M059J (cell line): ENCODE data around the gene ASIC2. TPM values are rescaled to one million over a fixed set of nuclear protein-coding genes. Genes with fewer than 3 reads are reported as not detected.

Source experiments
- DNase-seq: peaks from one replicate; pipeline ENCODE4 v3.0.0-alpha.2; 2012; ENCODE audit warnings: low read depth
- total RNA-seq: library from RNA; depleted of rRNA; stranded (reverse); fragments of >200 nt; shearing (Covaris generic); gene quantifications from 2 replicates; pipeline ENCODE4 v1.2.3, GENCODE V29; 2014

ASIC2 gene
- total RNA-seq, 1 experiment from 2014 or later, result not detected

DNA sequence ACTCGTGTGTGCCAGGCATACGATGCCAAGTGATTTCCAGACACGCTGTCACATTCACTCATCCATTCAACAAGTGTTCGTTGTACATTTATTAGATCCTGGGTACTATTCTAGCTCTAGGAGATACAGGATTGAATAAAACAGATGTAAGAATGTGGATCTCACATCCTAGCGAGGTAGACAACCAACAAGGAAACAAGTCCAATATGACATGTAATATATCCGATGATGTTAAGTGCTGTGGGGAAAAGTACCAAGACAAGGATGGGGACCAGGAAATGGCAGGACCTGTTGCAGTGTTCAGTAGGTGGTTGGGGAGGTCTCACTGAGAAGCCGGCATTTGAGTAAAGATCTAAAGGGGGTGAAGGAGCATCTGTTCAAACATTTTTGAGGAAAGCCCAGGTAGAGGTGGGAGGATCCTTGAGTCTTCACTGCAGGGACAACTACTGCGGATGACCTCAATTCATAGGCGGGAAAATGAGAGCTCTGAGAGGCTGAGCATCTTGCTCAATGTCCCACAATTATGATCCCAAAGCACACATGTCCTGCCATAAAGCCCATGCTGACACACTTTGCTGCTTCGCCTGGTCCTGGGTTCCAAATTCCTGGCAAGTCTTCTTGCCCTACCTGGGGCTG is 129.4 kb downstream of the ASIC2 start:
- no peak for DNase-seq

DNA sequence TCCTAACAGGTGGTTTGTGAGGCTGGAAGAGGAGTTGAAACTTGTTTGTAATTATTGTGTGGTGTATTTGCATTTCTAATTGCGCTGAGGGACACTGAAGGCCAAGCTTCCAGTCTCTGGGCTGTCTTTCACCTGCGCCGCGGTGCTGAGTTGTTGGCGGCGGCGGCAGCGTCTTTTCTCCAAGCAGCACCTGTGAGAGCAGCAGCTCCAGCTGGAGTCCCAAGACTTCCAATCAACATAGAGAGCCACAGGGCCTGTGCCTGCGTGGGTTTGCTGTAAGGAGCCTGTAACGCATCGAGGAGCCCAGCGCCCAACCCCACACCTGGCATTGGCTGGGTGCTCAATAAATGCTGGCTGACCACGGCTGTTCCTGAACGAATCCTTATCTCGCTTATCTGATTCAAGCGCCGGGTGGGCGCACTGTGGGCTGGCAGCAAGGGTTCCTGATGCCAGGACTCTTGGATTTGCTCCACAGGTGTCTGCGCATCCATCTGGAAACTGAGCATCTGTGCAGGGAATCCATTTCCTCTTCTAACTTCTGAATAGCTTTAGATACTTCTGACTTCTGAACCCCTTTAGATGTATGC is 138.1 kb downstream of the ASIC2 start:
- no peak for DNase-seq

DNA sequence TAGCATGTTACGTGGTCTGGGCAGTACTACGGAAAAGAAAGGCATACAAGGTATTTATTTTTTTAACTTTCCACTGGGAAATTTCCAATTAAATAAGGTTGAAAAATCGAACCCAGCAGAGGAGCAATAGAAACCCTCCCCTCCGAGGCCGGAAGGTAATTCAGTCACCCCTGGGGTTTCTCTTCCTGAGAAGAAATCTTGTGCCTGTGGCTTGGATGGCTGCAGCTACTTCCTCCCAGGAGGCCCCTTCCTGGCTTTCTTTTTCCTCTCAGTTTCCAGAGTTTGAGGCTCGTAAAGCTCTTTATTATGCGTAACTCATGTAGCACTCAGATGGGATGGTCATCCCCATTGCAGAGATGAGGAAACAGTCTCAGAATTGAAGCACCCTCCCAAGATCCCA is 140.3 kb downstream of the ASIC2 start:
- no peak for DNase-seq

DNA sequence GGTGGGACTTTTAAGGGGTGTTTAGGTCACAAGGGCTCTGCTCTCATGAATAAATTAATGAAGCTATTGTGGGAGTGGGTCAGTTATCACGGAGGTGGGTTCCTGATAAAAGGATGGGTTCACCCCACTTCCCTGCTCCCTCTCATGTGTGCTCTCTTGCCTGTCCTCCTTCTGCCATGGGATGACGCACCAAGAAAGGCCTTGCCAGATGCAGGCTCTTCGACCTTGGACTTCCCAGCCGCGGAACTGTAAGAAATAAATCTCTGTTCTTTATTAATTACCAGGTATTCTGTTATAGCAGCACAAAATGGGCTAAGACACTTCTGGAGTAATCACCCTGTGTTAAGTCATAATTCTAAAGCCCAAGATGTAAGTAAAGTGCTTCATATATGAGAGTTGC is 141.5 kb downstream of the ASIC2 start:
- DNase-seq, result no peak

DNA sequence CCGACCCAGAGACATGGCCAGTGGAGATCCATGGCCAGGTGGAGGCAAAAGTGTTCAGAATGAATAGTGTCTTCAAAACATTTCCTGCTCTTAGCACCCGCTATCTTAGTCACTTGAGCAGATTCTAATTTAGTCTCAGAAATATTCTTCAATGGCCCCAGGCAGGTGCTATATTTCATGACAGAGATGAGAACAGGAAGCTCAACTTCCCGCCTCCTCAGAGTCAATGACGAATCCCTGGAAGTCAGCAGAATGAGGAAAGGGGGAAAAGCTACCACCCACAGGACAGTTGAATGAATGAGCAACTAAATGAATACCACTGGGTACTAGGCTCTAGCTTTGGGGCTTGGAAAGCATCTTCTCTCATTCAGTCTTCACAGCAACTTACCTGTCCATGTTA is 147.2 kb downstream of the ASIC2 start:
- DNase-seq, result no peak

DNA sequence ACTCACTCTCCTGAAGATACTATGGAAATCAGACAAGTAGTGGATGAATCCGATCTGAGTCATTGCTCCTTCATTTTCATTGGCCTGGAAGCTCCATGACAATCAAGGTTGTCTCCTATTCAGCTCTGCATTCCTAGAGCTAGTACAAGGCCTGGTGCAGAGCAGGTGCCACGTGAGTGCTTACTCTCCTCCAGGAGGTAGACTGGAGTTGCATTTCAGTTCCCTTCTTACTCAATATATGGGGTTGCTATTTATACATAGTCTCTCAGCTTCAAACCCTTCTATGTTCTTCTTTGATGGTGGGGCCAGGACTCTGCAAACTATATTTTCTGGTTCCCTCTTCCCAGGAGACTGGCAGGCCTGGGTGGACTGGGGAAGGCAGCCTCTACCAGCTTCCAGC is 148.3 kb downstream of the ASIC2 start:
- DNase-seq, result no peak

DNA sequence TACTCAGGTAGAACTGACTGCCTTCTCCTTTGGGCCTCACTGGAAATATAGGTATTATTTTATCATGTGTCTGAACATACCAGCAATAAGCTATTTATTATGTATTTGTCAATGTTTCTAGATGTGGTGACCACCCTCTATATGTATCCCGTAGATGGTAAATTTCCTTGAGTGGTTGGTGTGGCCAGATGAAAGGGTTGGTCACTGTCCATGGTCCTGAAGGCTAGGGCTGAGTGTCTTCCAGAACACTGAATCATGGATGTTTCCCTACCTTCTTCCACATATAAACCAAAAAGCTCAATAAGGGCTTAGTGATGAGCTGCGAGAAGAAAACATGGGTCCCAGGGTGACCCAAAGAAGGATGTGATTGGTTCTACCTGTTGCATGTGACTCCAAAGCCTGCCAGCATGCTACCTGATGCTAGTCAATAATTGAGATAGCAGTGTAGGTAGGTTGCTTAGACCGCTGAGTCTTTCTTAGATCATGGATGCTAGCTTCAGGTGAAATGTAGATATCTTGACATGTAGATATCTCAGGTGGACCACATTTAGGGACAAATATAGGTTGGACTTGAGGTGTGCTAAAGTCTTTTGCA is 150.3 kb downstream of the ASIC2 start:
- DNase-seq, result peak; percentile 21

DNA sequence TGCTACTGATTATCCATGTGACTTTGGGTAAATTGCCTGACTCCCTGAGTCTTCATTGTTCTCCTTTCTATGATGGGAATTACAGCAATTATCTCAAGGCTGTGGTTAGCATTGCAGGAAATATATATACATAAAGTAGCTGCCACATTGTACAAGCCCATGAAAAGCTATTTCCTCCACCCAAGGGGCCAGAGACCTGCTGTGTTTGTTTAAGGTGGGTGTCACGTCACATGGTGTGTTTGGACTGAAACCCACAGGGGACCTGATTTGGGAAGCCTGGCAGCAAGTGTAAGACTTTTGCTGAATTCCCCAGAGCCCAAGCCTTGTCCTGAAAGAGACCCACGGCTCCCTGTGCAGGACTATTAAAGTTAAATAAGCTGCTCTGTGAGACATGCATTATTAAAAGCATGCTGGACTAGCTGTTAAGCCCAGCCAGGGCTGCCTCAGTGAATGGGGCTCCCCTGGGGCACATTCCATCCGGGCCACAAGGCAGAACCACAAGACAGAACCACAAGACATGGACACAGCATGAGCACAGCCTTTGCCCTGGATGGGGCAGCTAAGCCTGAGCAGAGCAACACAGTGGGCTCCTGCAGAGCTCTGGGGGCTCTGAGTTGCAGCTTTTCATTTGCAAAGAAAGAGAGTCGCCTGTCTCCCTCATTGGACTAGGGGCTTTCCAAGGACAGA is 152.5 kb downstream of the ASIC2 start:
- no peak for DNase-seq

DNA sequence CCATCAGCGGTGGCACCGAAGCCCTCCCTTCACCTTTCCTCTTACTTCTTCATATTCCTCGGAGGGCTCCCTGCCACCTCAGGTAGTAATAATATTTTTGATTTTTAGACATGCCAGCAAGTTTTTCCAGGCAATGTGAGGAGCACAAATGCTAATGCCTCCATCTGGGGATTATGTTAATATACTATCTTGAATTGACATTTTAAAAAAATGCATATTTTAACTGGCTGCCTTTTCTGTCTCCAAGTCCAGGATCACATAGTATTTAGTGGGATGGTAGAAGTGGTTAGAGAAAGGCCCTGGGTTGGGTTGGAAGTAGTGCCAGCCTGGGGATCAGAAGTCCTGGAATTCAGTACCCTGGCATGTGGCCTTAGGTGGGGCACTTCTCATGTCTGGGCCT is 154.5 kb downstream of the ASIC2 start:
- DNase-seq, result no peak

DNA sequence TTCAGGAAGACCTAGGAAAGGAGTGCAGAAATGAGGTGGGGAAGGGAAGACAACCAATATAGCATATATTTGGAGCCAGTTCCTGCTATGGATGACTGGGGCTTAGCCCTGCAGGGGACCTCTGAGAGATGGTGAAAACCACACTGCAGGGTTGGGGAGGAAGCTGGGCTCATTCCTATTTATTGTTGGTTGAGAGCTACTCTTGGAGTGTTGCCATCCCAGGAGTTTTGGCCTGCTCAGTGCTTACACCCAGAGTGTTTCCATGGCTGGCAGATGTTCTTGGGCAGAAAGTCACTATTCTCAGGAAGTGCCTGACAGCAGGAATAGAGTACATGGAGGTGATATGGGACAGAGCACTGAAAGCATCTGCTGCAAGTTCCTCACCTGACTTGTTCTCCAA is 155.7 kb downstream of the ASIC2 start:
- DNase-seq, result no peak

DNA sequence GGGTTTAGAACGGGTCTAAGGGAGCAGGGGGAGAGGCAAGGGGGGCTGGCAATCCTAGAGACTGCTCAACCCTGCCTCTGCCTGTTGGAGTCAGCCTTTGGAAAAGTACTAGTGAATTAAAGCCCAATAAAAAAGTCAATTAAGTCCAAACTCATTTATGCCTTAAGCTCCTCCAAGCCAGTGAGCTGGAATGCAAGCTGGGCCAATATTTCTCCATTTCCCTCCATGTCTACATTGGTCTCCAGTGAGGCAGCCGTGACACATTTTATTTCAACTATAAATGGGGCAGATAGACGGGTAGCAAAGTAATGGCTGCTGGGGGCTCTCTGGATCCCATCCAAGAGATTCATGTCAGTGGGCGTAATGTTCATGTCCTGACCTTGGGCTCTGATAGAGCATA is 157.4 kb downstream of the ASIC2 start:
- no peak for DNase-seq

DNA sequence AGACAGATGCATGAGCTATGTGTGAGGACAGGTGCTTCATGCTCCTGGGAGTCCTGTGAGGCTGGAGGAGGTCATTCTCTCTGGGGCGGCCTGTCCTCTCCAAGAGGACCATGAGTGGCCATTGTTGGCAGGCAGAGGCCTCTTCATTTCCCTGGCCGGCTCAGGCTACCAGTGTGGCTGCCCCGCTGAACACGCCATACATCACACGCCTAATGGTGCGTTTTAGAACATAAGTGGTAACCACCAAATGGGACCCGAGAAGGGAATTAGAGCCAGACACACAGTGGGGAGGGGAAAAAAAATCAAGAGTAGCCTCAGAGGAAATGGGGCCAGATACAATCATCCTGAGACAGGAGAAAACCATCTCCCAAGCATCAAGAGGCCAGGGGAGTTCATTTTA is 161.5 kb downstream of the ASIC2 start:
- no peak for DNase-seq

DNA sequence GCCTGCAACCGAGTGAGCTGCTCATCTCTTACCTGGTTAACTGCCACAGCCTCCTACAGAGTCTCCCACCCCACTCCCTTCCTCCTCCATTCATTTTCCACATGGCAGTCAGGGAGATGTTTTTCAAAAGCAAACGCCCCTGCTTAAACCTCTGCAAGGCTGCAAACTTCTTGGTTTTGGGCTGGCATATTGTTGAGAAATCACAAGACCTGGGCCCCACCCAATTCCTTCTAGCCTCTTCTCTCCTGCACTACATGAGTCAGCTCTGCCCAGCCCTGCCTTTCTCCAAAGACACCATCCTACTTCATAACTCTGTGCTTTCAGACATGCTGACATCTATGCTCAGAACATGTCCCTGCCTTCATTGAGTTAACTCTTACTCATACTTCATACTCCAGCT is 165.4 kb downstream of the ASIC2 start:
- no peak for DNase-seq

DNA sequence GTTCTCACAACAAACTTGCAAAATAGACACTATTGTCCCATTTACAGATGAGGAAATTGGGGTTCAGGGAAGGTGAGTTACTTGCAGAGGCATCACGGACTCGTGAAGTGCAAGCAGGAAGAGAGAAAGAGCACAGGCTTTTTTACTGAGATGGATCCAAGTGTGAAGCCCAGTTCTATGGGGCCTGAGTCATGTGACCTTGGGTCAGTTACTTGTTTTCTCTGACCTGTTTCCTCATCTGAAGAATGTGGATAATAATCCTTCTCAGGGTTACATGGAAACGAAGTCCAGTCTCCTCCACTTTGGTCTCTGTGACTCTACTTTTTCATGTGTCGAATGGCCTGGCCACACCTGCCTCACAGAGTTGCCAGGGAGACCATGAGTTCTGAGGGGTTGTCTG is 167.0 kb downstream of the ASIC2 start:
- DNase-seq, result no peak

DNA sequence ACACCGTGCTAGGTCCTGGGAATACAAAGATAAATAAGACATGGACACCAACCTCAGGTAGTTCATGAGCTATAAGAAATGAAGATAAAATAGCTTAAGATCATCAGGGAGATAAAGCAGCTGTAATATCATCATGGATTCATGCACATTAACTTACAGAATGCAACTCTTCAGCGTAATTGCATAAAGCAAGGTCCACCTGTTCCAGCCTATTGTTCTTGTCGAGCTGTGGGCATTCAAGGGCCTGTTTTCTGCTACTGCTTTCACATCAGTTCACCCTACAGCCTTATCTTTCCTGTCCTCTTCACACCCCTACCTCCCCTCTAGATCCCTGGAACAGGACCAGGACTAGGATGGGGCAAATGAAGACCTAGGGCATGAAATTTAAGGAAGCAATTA is 167.5 kb downstream of the ASIC2 start:
- DNase-seq, result no peak

DNA sequence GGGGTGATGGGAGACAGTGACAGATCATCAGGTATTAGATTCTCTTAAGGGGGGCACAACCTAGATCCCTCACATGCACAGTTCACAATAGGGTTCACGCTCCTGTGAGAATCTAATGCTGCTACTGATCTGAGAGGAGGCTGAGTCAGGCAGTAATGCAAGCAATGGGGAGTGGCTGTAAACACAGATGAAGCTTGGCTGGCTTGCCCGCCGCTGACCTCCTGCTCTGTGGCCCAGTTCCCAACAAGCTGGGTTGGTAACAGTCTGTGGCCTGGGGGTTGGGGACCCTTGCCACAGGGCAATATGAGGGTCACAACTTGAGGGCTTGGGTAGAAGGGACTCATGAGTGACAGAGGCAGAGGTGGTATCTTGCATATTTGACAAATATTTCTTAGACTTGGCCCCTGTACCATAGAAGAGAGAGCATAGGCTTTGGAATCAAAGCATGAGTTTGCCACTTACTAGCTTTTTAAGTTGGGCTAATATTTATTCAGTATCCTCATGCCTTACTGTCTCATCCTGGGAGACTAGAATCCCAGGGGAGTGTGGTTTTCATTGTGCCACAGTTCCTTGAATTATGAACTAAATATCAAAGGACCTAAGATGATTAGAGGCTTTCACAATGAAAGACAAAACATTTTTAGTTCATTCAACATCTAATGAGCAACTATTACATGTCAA is 168.1 kb downstream of the ASIC2 start:
- DNase-seq, result no peak

DNA sequence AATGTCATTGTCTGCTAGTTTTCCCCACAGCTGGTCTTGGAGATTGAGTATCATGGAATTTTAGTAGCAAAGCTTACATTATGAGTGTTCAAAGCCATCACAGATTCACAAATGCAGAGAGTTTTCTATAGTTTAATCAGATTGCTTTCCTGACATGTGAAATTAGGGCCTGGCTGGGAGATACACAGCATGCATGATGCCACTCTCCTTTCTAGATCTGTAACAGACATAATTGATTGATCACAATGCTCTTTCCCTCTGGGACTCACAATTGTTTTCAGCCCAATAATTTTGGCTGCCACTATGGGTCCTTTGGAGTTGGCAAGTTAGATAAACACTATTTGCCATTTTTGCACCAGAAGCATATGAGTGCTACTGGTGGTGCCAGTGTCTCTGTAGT is 168.9 kb downstream of the ASIC2 start:
- no peak for DNase-seq

DNA sequence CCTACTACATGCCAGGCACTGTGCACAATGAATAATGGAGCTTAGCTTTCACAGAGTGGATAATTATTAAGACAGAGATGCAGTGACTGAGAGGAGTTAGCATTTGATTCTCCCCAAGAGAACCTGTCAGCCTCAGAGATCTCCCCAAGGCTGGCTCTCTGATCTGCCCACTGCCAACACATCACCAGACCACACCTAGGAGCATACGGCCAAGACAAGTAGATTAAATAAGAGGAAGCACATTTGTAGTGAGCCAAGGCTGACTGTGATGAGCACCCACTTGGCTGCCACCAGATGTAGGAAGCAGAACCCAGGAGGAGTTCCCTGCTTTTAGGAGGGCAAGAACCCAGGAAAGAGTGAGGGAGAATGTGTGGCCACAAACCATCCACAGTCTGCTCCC is 171.3 kb downstream of the ASIC2 start:
- DNase-seq, result no peak

DNA sequence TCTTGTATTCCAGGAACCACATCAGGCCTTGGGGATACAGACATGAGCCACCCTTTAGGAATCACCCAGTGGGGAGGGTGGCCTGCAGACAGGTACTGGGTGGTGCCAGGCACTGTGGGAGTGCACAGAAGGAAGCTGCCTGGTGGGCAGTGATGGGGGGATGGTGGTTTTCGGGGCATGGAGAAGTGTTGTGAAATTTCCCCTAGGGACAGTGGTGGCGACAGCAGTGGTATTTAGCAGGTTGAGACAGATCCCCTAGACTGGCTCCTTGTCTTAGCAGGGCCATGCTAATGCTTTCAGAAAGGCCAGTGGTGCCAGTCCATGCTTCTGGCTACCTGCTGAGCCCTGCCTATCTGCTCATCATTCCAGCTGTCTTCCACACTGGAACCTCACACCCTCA is 171.8 kb downstream of the ASIC2 start:
- no peak for DNase-seq

DNA sequence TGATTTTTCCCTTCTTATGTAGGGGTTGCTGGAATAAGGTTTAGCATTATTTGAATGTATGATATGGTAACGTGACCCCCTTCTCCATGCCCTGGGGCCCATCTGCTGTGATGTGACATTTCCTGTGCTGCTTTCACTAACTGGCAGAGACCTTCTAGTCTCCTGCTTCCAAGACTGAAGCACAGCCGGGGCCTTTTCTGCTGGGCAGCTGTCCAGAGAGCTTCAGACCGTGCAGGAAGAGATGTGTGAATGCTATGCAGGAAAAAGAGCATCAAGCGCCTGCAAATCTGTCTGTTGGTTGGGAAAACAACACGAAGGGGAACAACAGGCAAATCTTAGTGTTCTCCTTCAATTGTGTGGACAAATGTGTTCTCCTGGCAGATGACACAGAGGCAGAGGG is 173.0 kb downstream of the ASIC2 start:
- no peak for DNase-seq

DNA sequence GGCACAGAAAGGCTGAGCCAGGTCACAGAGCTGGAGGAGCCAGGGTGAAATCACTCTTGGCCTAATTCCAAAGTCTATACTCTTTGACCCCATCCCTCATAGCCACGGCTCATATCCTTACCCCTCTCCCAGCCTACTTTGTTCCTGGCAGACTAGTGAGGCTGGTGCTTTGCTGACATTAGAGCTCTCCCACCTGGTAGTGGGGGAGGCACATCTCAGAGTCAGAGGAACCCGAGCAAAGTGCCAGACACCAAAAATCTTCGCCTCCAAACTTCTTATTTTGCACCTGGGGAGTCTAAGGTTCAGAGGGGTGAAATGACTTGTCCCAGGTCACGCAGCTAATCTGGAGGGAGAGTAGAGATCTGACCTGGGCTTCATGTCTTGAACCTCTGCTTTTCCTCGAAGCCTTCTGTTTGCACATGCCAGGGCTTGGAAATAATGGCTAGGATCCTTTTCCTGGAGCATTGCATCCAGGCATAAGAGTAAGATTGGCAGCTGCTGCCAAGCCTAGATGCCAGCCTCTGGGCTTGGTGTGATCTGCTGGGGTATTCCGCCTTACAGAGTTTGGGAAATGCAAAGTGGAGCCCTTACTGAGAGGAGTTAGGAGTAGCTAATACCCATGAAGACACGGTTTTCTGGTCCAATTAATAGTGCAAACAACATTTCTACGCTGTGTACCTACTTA is 174.6 kb downstream of the ASIC2 start:
- no peak for DNase-seq

DNA sequence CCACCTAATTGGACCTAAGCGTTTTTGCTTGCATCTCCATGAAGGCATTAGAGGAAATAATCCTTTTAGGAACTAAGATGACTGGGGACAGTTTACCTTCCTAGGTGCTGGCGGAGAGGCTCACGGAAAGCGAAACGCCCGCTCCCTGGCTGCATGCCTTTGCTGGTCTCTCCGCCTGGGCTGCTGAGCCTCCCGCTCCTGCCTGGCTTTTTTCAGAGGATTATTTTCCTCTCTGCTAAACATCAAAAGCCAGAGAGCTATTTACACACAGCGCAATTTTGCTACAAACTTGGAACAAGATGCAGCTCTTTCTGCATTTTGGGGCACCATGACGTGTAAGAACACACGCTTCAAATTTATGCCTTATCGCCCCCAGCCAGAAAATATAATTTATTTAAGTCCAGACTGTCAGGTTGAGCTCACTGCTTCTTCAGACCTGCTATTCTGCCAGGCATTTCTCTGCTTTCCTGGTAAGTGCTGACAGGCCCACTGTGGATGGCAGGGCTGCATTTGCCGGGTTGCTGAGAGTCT is 177.0 kb downstream of the ASIC2 start:
- DNase-seq, result no peak
